HepG2 (cell line): ENCODE results near the gene PTPRD. TPM values are rescaled to one million over a fixed set of nuclear protein-coding genes. Genes with fewer than 3 reads are reported as not detected.

Source experiments
- ATAC-seq: fragments of 200-7000 bp; cut with Tn5 transposase; 3 replicates; pipeline ENCODE4 v1.9.1; 2020; ENCODE audit warnings: mild to moderate bottlenecking, moderate library complexity
- BruUV-seq: library from RNA; stranded (reverse); fragments of 400-500 nt; replicated peaks from 2 replicates; lab custom pipeline; 2021; lab: Mats Ljungman, UMichigan
- CTCF ChIA-PET: fragments of 300-600 bp; formaldehyde crosslinking; extraction: SDS; loops from one replicate; lab custom pipeline; 2021; ENCODE audit warnings: low total read pairs, inconsistent platforms, low intra/inter-chr PET ratio; lab: Yijun Ruan, JAX
- POLR2A ChIA-PET: fragments of 350-600 bp; sonication (Branson Sonifier 250); formaldehyde crosslinking; loops from one replicate; lab custom pipeline; 2020; ENCODE audit warnings: antibody characterized with exemption, inconsistent platforms; lab: Yijun Ruan, JAX
- DNase-seq: peaks from one replicate; pipeline ENCODE4 v3.0.0-alpha.2; 2015; ENCODE audit warnings: low spot score
- FAIRE-seq: peaks from 3 replicates; lab custom pipeline; 2011; peaks lifted over from hg19 to GRCh38; lab: Jason Lieb, UNC
- H2AFZ ChIP-seq: one replicate; pipeline ENCODE4 v1.6.1; 2011; ENCODE audit warnings: low read length, inconsistent platforms
- H3K27ac ChIP-seq: fragments of 300-600 bp; 3 replicates; pipeline ENCODE4 v1.8.0; 2011; ENCODE audit warnings: mixed run types, mild to moderate bottlenecking, mixed read lengths, low read length, inconsistent platforms; ENCODE audit not compliant: insufficient read depth; ENCODE audit errors: extremely low read length
- H3K27me3 ChIP-seq, 2 experiments: fragments of 200-600 bp in 1 of 2; 2 replicates in 1 of 2; 3 replicates in 1 of 2; pipeline versions ENCODE4 v1.6.0 to v1.8.0; 2011; ENCODE audit warnings: low read length in 2 of 2, mild to moderate bottlenecking in 2 of 2, moderate library complexity in 2 of 2, inconsistent platforms in 1 of 2; ENCODE audit not compliant: insufficient read depth in 2 of 2, control insufficient read depth in 1 of 2
- H3K36me3 ChIP-seq, 2 experiments: fragments of 200-600 bp in 1 of 2; replicated peaks in 1 of 2; 2 replicates in 1 of 2; 3 replicates in 1 of 2; pipeline versions ENCODE4 v1.5.1 to v1.8.0; 2011; ENCODE audit warnings: low read length in 2 of 2, inconsistent platforms in 1 of 2; ENCODE audit not compliant: insufficient read depth in 2 of 2, control insufficient read depth in 1 of 2
- H3K4me1 ChIP-seq: 2 replicates; pipeline ENCODE4 v1.5.1; 2012; ENCODE audit warnings: low read length, inconsistent platforms; ENCODE audit not compliant: insufficient read depth
- H3K4me2 ChIP-seq: 2 replicates; pipeline ENCODE4 v1.6.0; 2011; ENCODE audit warnings: low read depth, low read length, inconsistent platforms
- H3K4me3 ChIP-seq, 3 experiments: fragments of 200-600 bp in 1 of 3; sonication (generic), shearing (Covaris generic) in 1 of 3; replicated peaks in 1 of 3; 2 replicates each; pipeline ENCODE4 v1.5.1; 2011 to 2016; ENCODE audit warnings: low read length in 3 of 3, inconsistent platforms in 2 of 3, low read depth in 2 of 3, mild to moderate bottlenecking in 2 of 3, control low read depth in 1 of 3, mixed read lengths in 1 of 3; ENCODE audit not compliant: insufficient read depth in 1 of 3
- H3K79me2 ChIP-seq: one replicate; pipeline ENCODE4 v1.6.1; 2011; ENCODE audit warnings: low read length, inconsistent platforms; ENCODE audit not compliant: insufficient read depth
- H3K9ac ChIP-seq: 2 replicates; pipeline ENCODE4 v1.6.0; 2011; ENCODE audit warnings: mild to moderate bottlenecking, low read depth, low read length, inconsistent platforms; ENCODE audit not compliant: insufficient read depth
- H3K9me3 ChIP-seq: 2 replicates; pipeline ENCODE4 v1.5.1; 2012; ENCODE audit warnings: mild to moderate bottlenecking, low read length
- H4K20me1 ChIP-seq: 2 replicates; pipeline ENCODE4 v1.6.0; 2011; ENCODE audit warnings: inconsistent platforms, mild to moderate bottlenecking, low read length, moderate library complexity; ENCODE audit not compliant: insufficient read depth
- IKZF4 ChIP-seq: sonication (generic); formaldehyde crosslinking; IDR thresholded peaks from 2 replicates; pipeline ENCODE4 v1.5.1; 2020; ENCODE audit warnings: borderline replicate concordance, mild to moderate bottlenecking, low read depth, missing genetic modification reagents; ENCODE audit errors: not compliant biosample characterization
- RAD21 ChIP-seq: fragments of 450-650 bp; formaldehyde crosslinking; IDR thresholded peaks from 2 replicates; pipeline ENCODE4 v1.5.0; 2020; ENCODE audit warnings: mild to moderate bottlenecking
- RBFOX2 ChIP-seq: fragments of 200-400 bp; formaldehyde crosslinking; IDR thresholded peaks from 2 replicates; pipeline ENCODE4 v1.6.1; 2017; ENCODE audit warnings: low read depth, mild to moderate bottlenecking, low read length
- SP4 ChIP-seq: sonication (generic); formaldehyde crosslinking; IDR thresholded peaks from 2 replicates; pipeline ENCODE4 v1.8.1; 2023; ENCODE audit warnings: mild to moderate bottlenecking, missing genetic modification reagents
- TSC22D2 ChIP-seq: sonication (generic); formaldehyde crosslinking; IDR thresholded peaks from 2 replicates; pipeline ENCODE4 v1.5.1; 2020; ENCODE audit warnings: missing genetic modification reagents, mild to moderate bottlenecking, borderline replicate concordance
- ZNF10 ChIP-seq: sonication (generic); formaldehyde crosslinking; IDR thresholded peaks from 2 replicates; pipeline ENCODE4 v1.4.0; 2020; ENCODE audit warnings: mild to moderate bottlenecking, low read depth, missing genetic modification reagents, borderline replicate concordance
- ZNF383 ChIP-seq: sonication (generic); formaldehyde crosslinking; IDR thresholded peaks from 2 replicates; pipeline ENCODE4 v1.4.0; 2020; ENCODE audit warnings: missing genetic modification reagents, mild to moderate bottlenecking, borderline replicate concordance
- WGBS: methylation state at CpG from one replicate; pipeline ENCODE4 v1.1.6; 2017; ENCODE audit warnings: low lambda C conversion rate; 5-methylcytosine and 5-hydroxymethylcytosine counted together
- in situ Hi-C: cut with HindIII; loops from 2 replicates; pipeline ENCODE4 v1.10.0; 2017; ENCODE audit warnings: low pct_unique_long_range_greater_than_20kb; ENCODE audit not compliant: extremely low pct_ligation_motif_present
- intact Hi-C: fragments of 100-400 bp; cut with micrococcal nuclease; formaldehyde crosslinking; loops from one replicate; pipeline ENCODE4 v1.10.0; 2022; ENCODE audit not compliant: unreplicated experiment
- polyA plus RNA-seq, 8 experiments: library from polyadenylated mRNA; depleted of rRNA in 3 of 8; stranded (reverse) in 7 of 8; unstranded in 1 of 8; fragments of >200 nt; fragmentation: Illumina TruSeq in 4 of 8; extraction: Trizol in 4 of 8; gene quantifications; 2 replicates each; pipeline versions ENCODE4 v1.2.1 to v1.2.3, GENCODE V29; 2011 to 2016; ENCODE audit warnings: low read depth in 4 of 8, missing spikeins in 1 of 8, mixed read lengths in 1 of 8; ENCODE audit not compliant: insufficient read depth in 1 of 8
- total RNA-seq, 5 experiments: library from RNA; depleted of rRNA; stranded (reverse); fragments of >200 nt; fragmentation: Illumina TruSeq; extraction: Trizol; gene quantifications; 2 replicates each; pipeline ENCODE4 v1.2.3, GENCODE V29; 2016; ENCODE audit warnings: low read depth in 1 of 5
- TF ChIP-seq, protein P1 (sequence below): sonication (generic); formaldehyde crosslinking; IDR thresholded peaks from 2 replicates; pipeline ENCODE4 v1.9.0; 2022; ENCODE audit warnings: low read depth, missing genetic modification reagents

Gene PTPRD
- total and polyA plus RNA-seq, 2 of the 13 experiments (the other 11 are each of a cell fraction or from before 2014, with no cell fraction given): 0.05 TPM; not detected in 1

DNA sequence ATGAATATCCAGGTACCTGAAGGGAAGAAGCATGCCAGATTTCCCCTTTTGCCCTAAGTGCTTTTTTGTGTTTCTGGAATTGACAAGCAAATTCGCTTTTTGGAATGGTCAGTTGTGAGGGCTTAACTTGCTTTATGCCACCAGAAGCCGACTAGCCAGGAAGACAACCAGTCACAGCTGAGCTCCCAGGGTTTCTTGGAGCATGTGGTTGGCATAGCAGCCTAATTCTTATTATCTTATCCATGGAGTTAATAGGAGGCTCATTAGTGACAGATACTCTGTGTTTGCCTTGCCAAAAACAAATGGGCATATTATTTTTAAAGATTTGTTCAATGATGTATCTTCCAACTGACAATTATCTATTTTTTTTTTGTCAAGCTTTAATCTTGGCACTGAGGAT, 500.7 kb downstream of the PTPRD start:
- no peak overlapping the region for H3K9ac ChIP-seq
- no peaks in the 10 kb centered on the region for H3K36me3 ChIP-seq
- H3K27ac ChIP-seq: no peak overlapping the region
- peak overlapping the region; percentile 27 for H2AFZ ChIP-seq
- DNase-seq (no peak), FAIRE-seq (no peak), ATAC-seq (no peak)
- no peaks in the 10 kb centered on the region for H3K27me3 ChIP-seq
- no peaks in the 10 kb centered on the region for H4K20me1 ChIP-seq
- no peak for TF ChIP-seq IKZF4 (CRISPR knock-in tag)
- no peak for TF ChIP-seq RBFOX2
- TF ChIP-seq SP4 (CRISPR knock-in tag): no peak
- TF ChIP-seq ZNF10 (CRISPR knock-in tag): no peak
- TF ChIP-seq, protein P1, sequence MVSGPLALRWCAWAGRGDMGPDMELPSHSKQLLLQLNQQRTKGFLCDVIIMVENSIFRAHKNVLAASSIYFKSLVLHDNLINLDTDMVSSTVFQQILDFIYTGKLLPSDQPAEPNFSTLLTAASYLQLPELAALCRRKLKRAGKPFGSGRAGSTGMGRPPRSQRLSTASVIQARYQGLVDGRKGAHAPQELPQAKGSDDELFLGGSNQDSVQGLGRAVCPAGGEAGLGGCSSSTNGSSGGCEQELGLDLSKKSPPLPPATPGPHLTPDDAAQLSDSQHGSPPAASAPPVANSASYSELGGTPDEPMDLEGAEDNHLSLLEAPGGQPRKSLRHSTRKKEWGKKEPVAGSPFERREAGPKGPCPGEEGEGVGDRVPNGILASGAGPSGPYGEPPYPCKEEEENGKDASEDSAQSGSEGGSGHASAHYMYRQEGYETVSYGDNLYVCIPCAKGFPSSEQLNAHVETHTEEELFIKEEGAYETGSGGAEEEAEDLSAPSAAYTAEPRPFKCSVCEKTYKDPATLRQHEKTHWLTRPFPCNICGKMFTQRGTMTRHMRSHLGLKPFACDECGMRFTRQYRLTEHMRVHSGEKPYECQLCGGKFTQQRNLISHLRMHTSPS (CRISPR knock-in tag): no peak
- no peak for TF ChIP-seq RAD21
- no peak for TF ChIP-seq TSC22D2
- TF ChIP-seq ZNF383 (CRISPR knock-in tag): no peak
- BruUV-seq: no TSS peak
- no peaks in the 10 kb centered on the region for H3K9me3 ChIP-seq
- no peaks in the 10 kb centered on the region for H3K79me2 ChIP-seq
- no peaks in the 10 kb centered on the region for H3K4me1 ChIP-seq
- in situ Hi-C loops: no loop called here
- intact Hi-C loops: no loop called here
- ChIA-PET POLR2A (no interaction called here), CTCF (no interaction called here)
- H3K4me3 ChIP-seq: no peak overlapping the region
- WGBS: 0% methylated on average over 2 of the region's 2 CpGs
- H3K4me2 ChIP-seq: no peak overlapping the region
